Measurements from ENCODE around the gene RFX8. TPM values are rescaled to one million over a fixed set of nuclear protein-coding genes. Genes with fewer than 3 reads are reported as not detected.

RFX8 gene
- total RNA-seq, 2 donors from 2014 or later, result 0.14 to 0.85 TPM

DNA sequence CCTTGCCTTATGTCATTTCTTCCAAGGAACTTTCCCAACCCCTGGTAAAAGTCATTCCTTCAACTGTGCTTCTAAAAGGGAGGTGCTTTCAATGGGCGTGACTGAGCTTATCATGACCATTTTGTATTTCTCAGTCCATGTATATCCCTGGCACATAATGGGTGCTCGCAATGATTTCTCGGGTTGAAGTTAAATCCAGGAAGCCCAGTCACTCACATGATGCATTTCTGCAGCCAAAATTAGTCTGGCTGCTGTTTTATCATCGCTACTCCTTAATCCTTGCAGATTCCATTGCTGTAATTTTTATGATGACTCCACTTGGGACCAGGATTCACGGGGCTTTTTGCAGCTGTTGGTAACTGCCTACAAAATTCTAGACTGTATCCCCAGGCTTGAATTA lies 25.9 kb upstream of the RFX8 start:
- Histone ChIP-seq H3K27me3 (replicated peaks; ENCODE audit: insufficient read depth) (no peaks in the 10 kb centered on the region), H3K36me3 (no peaks in the 10 kb centered on the region), H3K4me1 (ENCODE audit: control insufficient read depth in 1 of 2, low read depth in 2 of 2) (peaks cover 0 to 16% of the 10 kb centered on the region in 2 donors), H3K9me3 (no peaks in the 10 kb centered on the region), H3K4me3 (no peak overlapping the region), H3K27ac (no peak overlapping the region)
- TF ChIP-seq, protein P1, sequence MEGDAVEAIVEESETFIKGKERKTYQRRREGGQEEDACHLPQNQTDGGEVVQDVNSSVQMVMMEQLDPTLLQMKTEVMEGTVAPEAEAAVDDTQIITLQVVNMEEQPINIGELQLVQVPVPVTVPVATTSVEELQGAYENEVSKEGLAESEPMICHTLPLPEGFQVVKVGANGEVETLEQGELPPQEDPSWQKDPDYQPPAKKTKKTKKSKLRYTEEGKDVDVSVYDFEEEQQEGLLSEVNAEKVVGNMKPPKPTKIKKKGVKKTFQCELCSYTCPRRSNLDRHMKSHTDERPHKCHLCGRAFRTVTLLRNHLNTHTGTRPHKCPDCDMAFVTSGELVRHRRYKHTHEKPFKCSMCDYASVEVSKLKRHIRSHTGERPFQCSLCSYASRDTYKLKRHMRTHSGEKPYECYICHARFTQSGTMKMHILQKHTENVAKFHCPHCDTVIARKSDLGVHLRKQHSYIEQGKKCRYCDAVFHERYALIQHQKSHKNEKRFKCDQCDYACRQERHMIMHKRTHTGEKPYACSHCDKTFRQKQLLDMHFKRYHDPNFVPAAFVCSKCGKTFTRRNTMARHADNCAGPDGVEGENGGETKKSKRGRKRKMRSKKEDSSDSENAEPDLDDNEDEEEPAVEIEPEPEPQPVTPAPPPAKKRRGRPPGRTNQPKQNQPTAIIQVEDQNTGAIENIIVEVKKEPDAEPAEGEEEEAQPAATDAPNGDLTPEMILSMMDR (IDR thresholded peaks at IDR 0.05), result no peak
- ATAC-seq (ENCODE audit: insufficient number of reproducible peaks, low FRiP score, low read depth), result no peak
- DNase-seq (ENCODE audit: low spot score), result no peak

DNA sequence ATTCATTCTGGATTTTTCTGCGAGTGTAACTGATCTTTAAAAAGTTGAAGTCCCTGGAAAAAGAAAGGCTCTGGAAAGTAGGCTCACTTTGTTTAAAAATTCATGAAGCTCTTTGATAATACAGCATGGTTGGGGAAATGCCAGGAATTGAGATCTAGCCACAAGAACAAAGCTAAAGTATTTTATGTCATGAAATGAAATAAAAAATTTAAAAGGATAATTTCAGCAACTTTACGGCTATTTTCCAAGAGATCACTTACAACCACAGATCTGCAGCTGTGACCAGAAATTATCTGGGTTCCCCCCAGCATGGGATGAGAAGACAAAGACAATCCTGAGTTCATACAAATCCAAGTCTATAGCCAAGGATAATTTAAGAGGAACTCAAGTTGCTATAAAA lies 25.3 kb upstream of the RFX8 start:
- no peak overlapping the region for H3K27ac ChIP-seq
- H3K4me3 ChIP-seq, result no peak overlapping the region
- DNase-seq (ENCODE audit: low spot score), result no peak
- H3K36me3 ChIP-seq, result no peaks in the 10 kb centered on the region
- peaks cover 0 to 16% of the 10 kb centered on the region in 2 donors for H3K4me1 ChIP-seq (ENCODE audit: control insufficient read depth in 1 of 2, low read depth in 2 of 2)
- ATAC-seq (ENCODE audit: insufficient number of reproducible peaks, low FRiP score, low read depth), result no peak
- TF ChIP-seq, protein P1 (IDR thresholded peaks at IDR 0.05), result no peak
- no peaks in the 10 kb centered on the region for H3K9me3 ChIP-seq
- H3K27me3 ChIP-seq (replicated peaks; ENCODE audit: insufficient read depth), result no peaks in the 10 kb centered on the region

DNA sequence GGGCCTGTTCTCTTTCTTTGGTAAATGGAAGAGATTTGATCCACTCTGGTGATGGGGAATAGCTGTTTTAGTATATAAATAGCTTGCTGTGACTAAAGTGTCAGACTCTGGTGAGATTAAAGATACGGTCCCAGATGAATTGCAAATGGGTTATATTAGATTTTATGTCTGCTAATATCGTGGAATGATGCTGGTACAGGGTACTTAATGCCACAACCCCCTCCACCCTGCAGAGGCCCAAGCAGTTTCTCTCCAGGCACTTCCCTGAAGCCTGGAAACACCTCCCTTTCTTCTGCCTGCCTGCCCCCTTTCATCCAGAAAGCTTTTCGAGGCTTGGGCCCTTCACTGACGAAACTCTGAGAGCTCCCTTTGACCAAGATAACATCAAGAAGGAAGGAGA lies 21.4 kb upstream of the RFX8 start:
- Histone ChIP-seq H3K4me1 (ENCODE audit: control insufficient read depth in 1 of 2, low read depth in 2 of 2) (peaks cover 0 to 14% of the 10 kb centered on the region in 2 donors), H3K36me3 (no peaks in the 10 kb centered on the region), H3K27me3 (replicated peaks; ENCODE audit: insufficient read depth) (no peaks in the 10 kb centered on the region), H3K9me3 (no peaks in the 10 kb centered on the region), H3K4me3 (no peak overlapping the region), H3K27ac (no peak overlapping the region)
- DNase-seq (ENCODE audit: low spot score) (no peak), ATAC-seq (ENCODE audit: insufficient number of reproducible peaks, low FRiP score, low read depth) (no peak)
- TF ChIP-seq, protein P1 (IDR thresholded peaks at IDR 0.05), result no peak

DNA sequence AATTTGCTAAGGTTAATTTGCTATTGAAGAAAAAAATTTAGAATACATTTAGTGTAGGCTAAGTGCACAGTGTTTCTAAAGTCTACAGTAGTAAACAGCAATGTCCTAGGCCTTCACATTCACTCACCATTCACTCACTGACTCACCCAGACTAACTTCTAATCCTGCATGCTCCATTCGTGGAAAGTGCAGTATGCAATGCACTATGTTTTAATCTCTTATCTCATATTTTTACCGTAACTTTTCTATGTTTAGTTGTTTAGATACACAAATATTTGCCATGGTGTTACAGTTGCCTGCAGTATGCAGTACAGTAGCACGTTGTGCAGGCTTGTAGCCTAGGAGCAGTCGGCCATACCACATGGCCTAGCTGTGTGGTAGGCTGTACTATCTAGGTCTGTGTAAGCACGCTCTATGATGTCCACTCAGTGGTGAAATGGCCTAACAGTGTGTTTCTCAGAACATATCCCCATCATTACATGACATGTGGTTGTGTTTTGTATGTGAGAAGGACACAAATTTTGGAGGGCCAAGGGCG lies 18.1 kb upstream of the RFX8 start:
- H3K27ac ChIP-seq, result no peak overlapping the region
- no peak overlapping the region for H3K4me3 ChIP-seq
- H3K36me3 ChIP-seq, result no peaks in the 10 kb centered on the region
- TF ChIP-seq, protein P1 (IDR thresholded peaks at IDR 0.05), result no peak
- no peaks in the 10 kb centered on the region for H3K4me1 ChIP-seq (ENCODE audit: control insufficient read depth in 1 of 2, low read depth in 2 of 2)
- no peak for ATAC-seq (ENCODE audit: insufficient number of reproducible peaks, low FRiP score, low read depth)
- H3K27me3 ChIP-seq (replicated peaks; ENCODE audit: insufficient read depth), result no peaks in the 10 kb centered on the region
- no peaks in the 10 kb centered on the region for H3K9me3 ChIP-seq
- no peak for DNase-seq (ENCODE audit: low spot score)

DNA sequence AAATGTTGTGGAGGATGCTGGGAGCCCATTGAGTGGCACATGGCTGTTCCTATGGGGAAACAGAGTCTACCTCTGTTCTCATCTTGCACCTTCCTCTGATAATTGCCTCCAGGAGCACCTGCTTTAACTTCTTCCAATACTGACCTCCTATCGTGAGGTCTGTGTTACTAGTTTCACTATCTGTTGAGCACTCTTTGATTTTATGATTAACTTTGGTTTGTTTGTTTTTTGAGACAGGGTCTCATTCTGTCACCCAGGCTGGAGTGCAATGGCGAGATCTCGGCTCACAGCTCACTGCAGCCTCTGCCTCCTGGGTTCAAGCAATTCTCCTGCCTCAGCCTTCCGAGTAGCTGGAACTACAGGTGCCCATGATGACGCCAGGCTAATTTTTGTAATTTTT lies 12.1 kb upstream of the RFX8 start:
- H3K4me3 ChIP-seq, result no peak overlapping the region

More for the DNA sequence above, 12.1 kb upstream of the RFX8 start:
- TF ChIP-seq, protein P1 (IDR thresholded peaks at IDR 0.05), result no peak
- Histone ChIP-seq H3K36me3 (no peaks in the 10 kb centered on the region), H3K27ac (no peak overlapping the region), H3K9me3 (no peaks in the 10 kb centered on the region), H3K27me3 (replicated peaks; ENCODE audit: insufficient read depth) (no peaks in the 10 kb centered on the region), H3K4me1 (ENCODE audit: control insufficient read depth in 1 of 2, low read depth in 2 of 2) (no peaks in the 10 kb centered on the region)
- DNase-seq (ENCODE audit: low spot score) (no peak), ATAC-seq (ENCODE audit: insufficient number of reproducible peaks, low FRiP score, low read depth) (no peak)

Measured in thoracic aorta (tissue), 2 donors.